Activated CD4-positive, alpha-beta memory T cell treated with anti-CD3 and anti-CD28 coated beads for 36 hours (primary cell): ENCODE measurements around the gene PLEKHA5. TPM values are rescaled to one million over a fixed set of nuclear protein-coding genes. Genes with fewer than 3 reads are reported as not detected.

Experiments
- CTCF ChIA-PET: fragments of 350-600 bp; sonication (Branson Sonifier 250); formaldehyde crosslinking; loops from one replicate; lab custom pipeline; 2021; ENCODE audit warnings: antibody characterized with exemption, inconsistent platforms; lab: Charles Lee
- POLR2A ChIA-PET: fragments of 350-600 bp; sonication (Branson Sonifier 250); formaldehyde crosslinking; loops from one replicate; lab custom pipeline; 2021; ENCODE audit warnings: antibody characterized with exemption; lab: Charles Lee
- DNase-seq: peaks from one replicate; pipeline ENCODE4 v3.0.0-alpha.2; 2020
- H3K27ac Mint-ChIP-seq: one replicate; pipeline ENCODE4 v1.8.0; 2021; ENCODE audit warnings: mixed read lengths
- H3K27me3 Mint-ChIP-seq: one replicate; pipeline ENCODE4 v1.8.0; 2021; ENCODE audit warnings: mixed read lengths
- H3K36me3 Mint-ChIP-seq: one replicate; pipeline ENCODE4 v1.8.0; 2021; ENCODE audit warnings: mixed read lengths
- H3K4me1 Mint-ChIP-seq: one replicate; pipeline ENCODE4 v1.8.0; 2021; ENCODE audit warnings: low read depth, mixed read lengths
- H3K4me3 Mint-ChIP-seq: one replicate; pipeline ENCODE4 v1.8.0; 2021; ENCODE audit warnings: mild to moderate bottlenecking, mixed read lengths
- H3K9me3 Mint-ChIP-seq: one replicate; pipeline ENCODE4 v1.8.0; 2021; ENCODE audit warnings: mixed read lengths
- intact Hi-C: fragments of 100-400 bp; cut with micrococcal nuclease; formaldehyde crosslinking; loops from one replicate; pipeline ENCODE4 v1.15.1; 2023
- total RNA-seq, 2 experiments: library from RNA; stranded (reverse); gene quantifications; one replicate each; pipeline ENCODE4 v1.2.3, GENCODE V29; 2021

PLEKHA5 gene
- total RNA-seq, 2 experiments from 2014 or later = 6.6 to 7.4 TPM

- Mint-ChIP-seq H3K36me3 (peaks cover 4% of the 10 kb centered on the region), H3K4me3 (no peak overlapping the region), H3K27me3 (no peaks in the 10 kb centered on the region), H3K27ac (no peak overlapping the region), H3K9me3 (no peaks in the 10 kb centered on the region), H3K4me1 (peaks cover 14% of the 10 kb centered on the region)
- ChIA-PET POLR2A (no interaction called here), CTCF (no interaction called here)
- intact Hi-C loops = no loop called here
- DNase-seq = no peak
Measured at GRCh38 chr12:19278407-19278806, 148.9 kb downstream of the PLEKHA5 start.

- ChIA-PET POLR2A (no interaction called here), CTCF (no interaction called here)
- H3K27ac Mint-ChIP-seq = no peak overlapping the region
- no peaks in the 10 kb centered on the region for H3K36me3 Mint-ChIP-seq
- intact Hi-C loops = no loop called here
- H3K4me3 Mint-ChIP-seq = no peak overlapping the region
- no peaks in the 10 kb centered on the region for H3K9me3 Mint-ChIP-seq
- H3K27me3 Mint-ChIP-seq = no peaks in the 10 kb centered on the region
- no peak for DNase-seq
- no peaks in the 10 kb centered on the region for H3K4me1 Mint-ChIP-seq
Measured at GRCh38 chr12:19282133-19282699, 152.7 kb downstream of the PLEKHA5 start.

- no peaks in the 10 kb centered on the region for H3K27me3 Mint-ChIP-seq
- H3K9me3 Mint-ChIP-seq = no peaks in the 10 kb centered on the region
- DNase-seq = no peak
- intact Hi-C loops = no loop called here
- no peak overlapping the region for H3K4me3 Mint-ChIP-seq
- POLR2A ChIA-PET = no interaction called here
- no peak overlapping the region for H3K27ac Mint-ChIP-seq
- H3K36me3 Mint-ChIP-seq = no peaks in the 10 kb centered on the region
- CTCF ChIA-PET = interaction anchor here (0.7 to 1.0 kb wide), 2 partner anchors 98 to 103 kb away, joined by 3 read pairs; no protein-coding TSS in a partner anchor
- no peaks in the 10 kb centered on the region for H3K4me1 Mint-ChIP-seq
Measured at GRCh38 chr12:19284658-19285057, 155.1 kb downstream of the PLEKHA5 start.

- Mint-ChIP-seq H3K27me3 (no peaks in the 10 kb centered on the region), H3K4me3 (no peak overlapping the region), H3K9me3 (no peaks in the 10 kb centered on the region), H3K4me1 (no peaks in the 10 kb centered on the region), H3K27ac (no peak overlapping the region), H3K36me3 (no peaks in the 10 kb centered on the region)
- no peak for DNase-seq
- CTCF ChIA-PET = no interaction called here
- POLR2A ChIA-PET = no interaction called here
- intact Hi-C loops = no loop called here
Measured at GRCh38 chr12:19285793-19286448, 156.4 kb downstream of the PLEKHA5 start.

- Mint-ChIP-seq H3K27ac (no peak overlapping the region), H3K4me1 (no peaks in the 10 kb centered on the region), H3K27me3 (no peaks in the 10 kb centered on the region), H3K4me3 (no peak overlapping the region), H3K36me3 (no peaks in the 10 kb centered on the region), H3K9me3 (no peaks in the 10 kb centered on the region)
- ChIA-PET POLR2A (no interaction called here), CTCF (interaction anchor here (1.0 kb wide), 1 partner anchor 285 kb away, joined by 3 read pairs; no protein-coding TSS in a partner anchor)
- intact Hi-C loops = no loop called here
- no peak for DNase-seq
Measured at GRCh38 chr12:19287302-19287701, 157.8 kb downstream of the PLEKHA5 start.

- Mint-ChIP-seq H3K27ac (no peak overlapping the region), H3K36me3 (no peaks in the 10 kb centered on the region), H3K4me1 (no peaks in the 10 kb centered on the region), H3K9me3 (no peaks in the 10 kb centered on the region), H3K4me3 (no peak overlapping the region), H3K27me3 (no peaks in the 10 kb centered on the region)
- ChIA-PET CTCF (interaction anchor here (0.6 to 1.3 kb wide), 5 partner anchors 11 to 1066 kb away, joined by 3 to 8 read pairs (median 3); no protein-coding TSS in a partner anchor), POLR2A (no interaction called here)
- DNase-seq = no peak
- intact Hi-C loops = loop anchor here (2.0 kb wide), 1 partner anchor 427 kb away; no protein-coding TSS in a partner anchor
Measured at GRCh38 chr12:19288161-19288560, 158.6 kb downstream of the PLEKHA5 start.

- Mint-ChIP-seq H3K27ac (no peak overlapping the region), H3K4me1 (no peaks in the 10 kb centered on the region), H3K27me3 (no peaks in the 10 kb centered on the region), H3K4me3 (no peak overlapping the region), H3K36me3 (no peaks in the 10 kb centered on the region), H3K9me3 (no peaks in the 10 kb centered on the region)
- POLR2A ChIA-PET = no interaction called here
- CTCF ChIA-PET = interaction anchor here (0.6 to 1.3 kb wide), 4 partner anchors 12 to 1067 kb away, joined by 3 to 8 read pairs (median 4); no protein-coding TSS in a partner anchor
- intact Hi-C loops = loop anchor here (2.0 kb wide), 1 partner anchor 428 kb away; no protein-coding TSS in a partner anchor
- DNase-seq = no peak
Measured at GRCh38 chr12:19288603-19289244, 159.2 kb downstream of the PLEKHA5 start.

GRCh38 chr12:19298836-19299605 is 169.5 kb downstream of the PLEKHA5 start:
- Mint-ChIP-seq H3K36me3 (no peaks in the 10 kb centered on the region), H3K4me1 (no peaks in the 10 kb centered on the region), H3K9me3 (no peaks in the 10 kb centered on the region), H3K27ac (no peak overlapping the region), H3K27me3 (no peaks in the 10 kb centered on the region), H3K4me3 (no peak overlapping the region)
- DNase-seq = no peak
- POLR2A ChIA-PET = no interaction called here
- CTCF ChIA-PET = no interaction called here
- intact Hi-C loops = no loop called here

- H3K27ac Mint-ChIP-seq = no peak overlapping the region
- no peaks in the 10 kb centered on the region for H3K27me3 Mint-ChIP-seq
- no peaks in the 10 kb centered on the region for H3K4me1 Mint-ChIP-seq
- H3K4me3 Mint-ChIP-seq = no peak overlapping the region
- no peaks in the 10 kb centered on the region for H3K36me3 Mint-ChIP-seq
- ChIA-PET CTCF (interaction anchor here (1.1 kb wide), 1 partner anchor 11 kb away, joined by 3 read pairs; no protein-coding TSS in a partner anchor), POLR2A (no interaction called here)
- intact Hi-C loops = no loop called here
- H3K9me3 Mint-ChIP-seq = no peaks in the 10 kb centered on the region
- no peak for DNase-seq
Measured at GRCh38 chr12:19299765-19300164, 170.2 kb downstream of the PLEKHA5 start.

- ChIA-PET POLR2A (no interaction called here), CTCF (no interaction called here)
- Mint-ChIP-seq H3K4me3 (no peak overlapping the region), H3K27me3 (no peaks in the 10 kb centered on the region), H3K9me3 (no peaks in the 10 kb centered on the region), H3K27ac (no peak overlapping the region), H3K4me1 (no peaks in the 10 kb centered on the region), H3K36me3 (no peaks in the 10 kb centered on the region)
- DNase-seq = no peak
- intact Hi-C loops = no loop called here
Measured at GRCh38 chr12:19301223-19301622, 171.7 kb downstream of the PLEKHA5 start.

- CTCF ChIA-PET = no interaction called here
- POLR2A ChIA-PET = no interaction called here
- intact Hi-C loops = no loop called here
- H3K4me3 Mint-ChIP-seq = no peak overlapping the region
- no peak overlapping the region for H3K27ac Mint-ChIP-seq
- DNase-seq = no peak
- H3K27me3 Mint-ChIP-seq = no peaks in the 10 kb centered on the region
- peaks cover 2% of the 10 kb centered on the region for H3K36me3 Mint-ChIP-seq
- no peaks in the 10 kb centered on the region for H3K4me1 Mint-ChIP-seq
- no peaks in the 10 kb centered on the region for H3K9me3 Mint-ChIP-seq
Measured at GRCh38 chr12:19301688-19302087, 172.2 kb downstream of the PLEKHA5 start.

GRCh38 chr12:19302100-19302640 is 172.6 kb downstream of the PLEKHA5 start:
- ChIA-PET POLR2A (no interaction called here), CTCF (no interaction called here)
- no peaks in the 10 kb centered on the region for H3K4me1 Mint-ChIP-seq
- no peak for DNase-seq
- H3K27ac Mint-ChIP-seq = no peak overlapping the region
- no peaks in the 10 kb centered on the region for H3K27me3 Mint-ChIP-seq
- H3K4me3 Mint-ChIP-seq = no peak overlapping the region
- intact Hi-C loops = no loop called here
- peaks cover 2% of the 10 kb centered on the region for H3K36me3 Mint-ChIP-seq
- H3K9me3 Mint-ChIP-seq = no peaks in the 10 kb centered on the region
